Endometrial microvascular endothelial cells (primary cell): Measurements from ENCODE around the gene ING5. TPM values are rescaled to one million over a fixed set of nuclear protein-coding genes. Genes with fewer than 3 reads are reported as not detected.

Experiments
- in situ Hi-C: cut with HindIII; loops from 2 replicates; pipeline ENCODE4 v1.10.0; 2017; ENCODE audit warnings: low sequenced_read_pairs, low pct_unique_long_range_greater_than_20kb; ENCODE audit errors: inconsistent ontology term
- total RNA-seq: library from RNA; depleted of rRNA; stranded (reverse); fragments of >200 nt; gene quantifications from one replicate; pipeline ENCODE4 v1.2.3, GENCODE V29; 2015; ENCODE audit errors: inconsistent ontology term

Gene ING5
- total RNA-seq, 1 donor from 2014 or later: 12.6 TPM

DNA sequence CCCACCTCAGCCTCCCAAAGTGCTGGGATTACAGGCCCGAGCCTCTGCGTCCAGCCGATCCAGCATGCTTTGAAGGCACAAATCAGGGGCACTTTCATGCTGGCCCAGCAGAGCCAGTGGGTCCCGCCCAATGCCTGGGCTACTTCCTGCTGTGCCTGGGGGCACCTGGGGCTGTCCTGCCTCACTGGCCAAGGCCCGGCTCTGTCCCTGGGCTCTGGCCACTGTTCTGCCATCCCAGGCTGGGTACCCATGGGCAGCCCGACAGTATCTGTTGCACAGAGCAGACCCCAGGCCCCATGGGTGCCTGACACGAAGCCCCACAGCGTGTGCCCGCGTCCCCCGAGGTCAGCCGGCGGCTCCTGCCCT, 68.0 kb downstream of the ING5 start:
- in situ Hi-C loops: no loop called here

DNA sequence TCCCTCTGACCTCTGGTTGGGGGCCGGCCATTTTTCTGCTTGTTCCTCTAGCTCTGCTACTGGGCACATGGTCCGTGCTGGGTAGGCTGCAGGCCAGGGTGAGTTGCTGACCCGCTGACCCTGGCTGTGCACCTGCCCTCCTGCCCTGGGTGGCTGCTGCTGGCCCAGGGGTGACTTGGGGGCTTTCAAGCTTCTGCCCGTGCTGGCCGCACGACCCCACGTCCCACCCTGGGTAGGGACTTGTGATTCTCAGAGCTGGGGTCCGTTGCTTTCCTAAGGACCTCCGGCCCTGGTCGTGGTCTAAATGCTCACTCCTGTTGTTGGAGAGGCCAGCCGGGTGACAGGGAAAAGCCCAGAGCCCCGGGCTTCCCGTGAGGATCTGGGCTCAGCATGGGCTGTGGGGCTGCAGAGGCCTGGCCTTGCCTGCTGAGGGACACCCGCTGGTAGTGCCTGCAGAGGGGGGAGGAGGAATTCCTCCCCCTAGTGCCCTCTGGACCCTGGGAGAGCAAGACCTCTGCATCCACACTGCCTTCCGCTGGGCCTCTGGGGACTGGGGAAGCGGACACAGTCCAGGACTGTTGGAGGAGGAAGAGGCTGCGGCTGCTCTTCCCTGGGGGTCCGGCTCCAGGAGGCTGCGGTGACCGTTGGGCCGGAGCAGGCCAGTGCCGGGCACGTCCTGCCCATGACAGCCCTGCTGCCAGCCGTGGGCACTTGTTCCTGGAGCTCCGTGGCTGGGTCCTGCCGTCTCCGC, 68.5 kb downstream of the ING5 start:
- in situ Hi-C loops: no loop called here

DNA sequence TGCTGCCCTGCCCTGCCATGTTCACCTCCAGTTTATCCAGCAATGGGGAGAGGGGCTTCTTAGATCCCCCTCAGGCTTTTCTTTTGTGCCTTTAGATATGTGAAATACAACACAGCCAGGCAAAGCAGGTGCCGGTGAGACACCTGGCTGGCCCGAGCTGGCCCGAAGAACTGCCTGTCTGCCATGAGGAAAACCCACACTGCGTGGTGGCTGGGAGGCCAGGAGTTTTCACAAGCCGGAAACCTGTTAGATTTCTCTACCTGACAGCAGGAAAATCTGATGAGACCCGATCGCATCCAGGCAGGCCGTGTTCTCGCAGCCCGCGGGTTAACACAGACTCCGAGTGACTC, 69.1 kb downstream of the ING5 start:
- in situ Hi-C loops: no loop called here

DNA sequence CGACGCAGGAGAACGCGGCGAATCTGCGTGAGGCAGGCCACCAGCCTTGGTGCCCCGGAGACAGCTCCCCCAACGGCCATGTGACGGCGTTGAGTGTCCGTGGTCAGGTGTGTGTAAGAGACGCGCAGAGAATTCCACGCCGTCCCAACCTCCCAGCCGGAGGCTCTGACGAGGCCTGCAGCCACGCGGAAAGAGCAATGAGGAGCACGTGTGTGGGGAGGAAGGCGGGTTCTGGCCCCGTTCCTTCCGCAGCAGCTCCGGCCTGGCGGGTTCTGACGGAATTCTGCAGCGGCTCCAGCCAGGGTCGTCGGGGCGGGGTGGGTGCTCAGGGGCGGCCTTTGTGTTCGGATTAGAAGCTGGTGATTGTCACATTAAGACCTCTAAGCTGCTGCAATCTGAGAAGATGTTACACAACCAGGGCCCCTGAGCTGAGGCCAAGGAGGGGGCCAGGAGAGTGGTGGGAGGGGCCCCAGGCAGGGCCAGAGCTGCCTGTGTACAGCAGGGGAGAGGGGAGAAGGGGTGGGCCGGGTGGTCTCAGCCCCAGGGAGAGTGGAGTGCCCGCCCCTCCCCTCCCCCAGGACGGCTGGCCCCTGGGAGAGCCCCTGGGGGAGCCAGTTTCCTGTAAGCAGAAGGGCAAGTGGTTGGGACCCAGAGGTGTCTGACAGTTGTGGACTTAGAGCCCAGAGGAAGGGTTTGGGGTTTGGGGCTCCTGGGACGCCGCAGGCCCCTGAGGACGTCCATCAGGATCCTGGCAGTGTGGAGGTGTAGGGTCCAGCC, 69.6 kb downstream of the ING5 start:
- in situ Hi-C loops: no loop called here

DNA sequence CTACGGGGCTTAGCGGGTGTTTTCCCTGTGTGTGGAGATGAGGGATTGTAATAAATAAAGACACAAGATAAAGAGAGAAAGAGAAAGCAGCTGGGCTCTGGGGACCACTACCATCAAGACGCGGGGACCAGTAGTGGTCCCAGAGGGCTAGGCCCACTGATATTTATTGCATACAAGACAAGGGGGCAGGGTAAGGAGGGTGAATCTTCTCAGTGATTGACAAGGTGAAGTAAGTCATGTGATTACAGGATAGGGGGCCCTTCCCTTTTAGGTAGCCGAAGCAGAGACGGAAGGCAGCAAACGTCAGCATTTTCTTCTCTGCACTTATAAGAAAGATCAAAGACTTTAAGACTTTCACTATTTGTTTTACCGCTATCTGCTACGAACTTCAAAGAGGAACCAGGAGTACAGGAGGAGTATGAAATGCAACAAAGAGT, 70.2 kb downstream of the ING5 start:
- in situ Hi-C loops: no loop called here

DNA sequence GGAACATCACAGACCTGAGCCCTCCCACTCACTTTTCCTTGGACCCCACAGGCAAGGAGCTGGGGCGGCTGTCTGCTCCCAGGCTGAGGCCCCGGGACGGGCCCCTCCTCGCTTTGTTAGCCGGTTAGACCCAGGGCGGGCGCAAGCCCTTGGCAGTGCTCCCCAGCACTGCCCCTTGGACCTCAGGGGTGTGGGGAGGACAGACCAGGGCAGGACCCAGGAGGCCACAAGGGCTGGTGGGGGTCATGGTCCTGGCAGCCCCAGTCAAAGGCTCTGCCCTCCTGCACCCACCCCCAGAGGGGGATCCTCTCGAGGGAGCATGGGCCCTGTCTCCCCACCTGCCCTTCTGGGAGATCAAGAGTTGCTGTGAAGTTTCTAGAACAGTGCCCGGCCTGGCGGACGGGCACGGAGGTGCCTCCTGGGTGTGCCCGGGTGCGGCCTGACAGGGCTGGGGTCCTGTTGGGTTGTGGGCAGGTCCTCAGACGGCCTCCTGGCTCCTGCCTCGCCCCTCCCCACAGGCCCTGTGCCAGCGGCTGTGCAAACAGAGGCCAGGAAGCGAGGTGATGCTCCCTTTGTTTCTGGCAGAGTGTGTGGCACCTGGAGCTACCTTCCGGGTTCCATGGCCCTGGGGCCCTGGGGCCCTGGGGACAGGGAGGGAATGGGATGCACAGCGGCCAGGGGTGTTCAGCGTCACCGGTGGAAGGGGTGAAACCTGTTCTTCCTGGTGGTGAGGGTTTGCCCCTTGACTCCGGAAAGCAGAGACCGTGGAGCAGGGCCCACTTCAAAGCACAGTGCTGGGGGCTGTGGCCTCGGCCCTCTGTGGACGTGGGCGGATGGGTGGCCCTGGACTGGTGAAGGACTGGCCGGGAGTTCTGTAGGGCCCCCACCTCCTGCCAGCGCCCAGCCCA, 71.9 kb downstream of the ING5 start:
- in situ Hi-C loops: no loop called here

DNA sequence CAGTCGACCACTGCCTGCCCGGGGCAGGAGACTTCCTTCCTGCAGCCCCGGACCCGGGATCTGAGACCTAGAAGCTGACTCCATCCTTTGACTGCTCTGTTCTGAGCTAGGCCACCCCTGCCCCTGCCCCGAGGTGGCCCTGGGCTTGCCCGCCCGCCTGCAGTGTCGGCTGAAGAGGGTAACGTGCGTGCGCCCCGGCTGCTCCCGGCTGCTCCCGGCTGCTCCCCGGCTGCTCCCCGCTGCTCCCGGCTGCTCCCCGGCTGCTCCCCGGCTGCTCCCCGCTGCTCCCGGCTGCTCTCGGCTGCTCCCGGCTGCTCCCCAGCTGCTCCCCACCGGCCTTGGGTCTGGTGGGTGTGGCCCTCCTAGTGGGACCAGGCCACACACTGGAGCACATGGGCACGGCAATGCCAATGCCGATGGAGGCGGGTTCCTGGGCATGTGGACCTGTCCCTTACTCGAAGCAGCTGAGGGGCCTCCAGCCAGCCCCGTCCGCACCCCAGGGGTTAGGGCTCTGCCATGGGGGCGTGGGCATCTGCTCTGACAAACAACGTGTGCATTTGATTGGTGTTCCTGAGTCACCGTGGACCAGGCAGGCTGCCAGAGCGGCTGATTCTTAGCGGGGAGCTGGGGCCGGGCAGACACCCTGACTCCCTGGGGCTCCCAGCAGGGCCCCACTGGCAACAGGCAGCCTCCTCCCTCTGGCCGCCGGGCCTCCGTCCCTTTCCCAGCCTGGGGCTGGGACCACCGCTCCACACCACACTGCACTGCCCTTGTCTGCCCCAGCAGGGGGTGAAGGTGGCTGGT, 72.8 kb downstream of the ING5 start:
- in situ Hi-C loops: no loop called here

DNA sequence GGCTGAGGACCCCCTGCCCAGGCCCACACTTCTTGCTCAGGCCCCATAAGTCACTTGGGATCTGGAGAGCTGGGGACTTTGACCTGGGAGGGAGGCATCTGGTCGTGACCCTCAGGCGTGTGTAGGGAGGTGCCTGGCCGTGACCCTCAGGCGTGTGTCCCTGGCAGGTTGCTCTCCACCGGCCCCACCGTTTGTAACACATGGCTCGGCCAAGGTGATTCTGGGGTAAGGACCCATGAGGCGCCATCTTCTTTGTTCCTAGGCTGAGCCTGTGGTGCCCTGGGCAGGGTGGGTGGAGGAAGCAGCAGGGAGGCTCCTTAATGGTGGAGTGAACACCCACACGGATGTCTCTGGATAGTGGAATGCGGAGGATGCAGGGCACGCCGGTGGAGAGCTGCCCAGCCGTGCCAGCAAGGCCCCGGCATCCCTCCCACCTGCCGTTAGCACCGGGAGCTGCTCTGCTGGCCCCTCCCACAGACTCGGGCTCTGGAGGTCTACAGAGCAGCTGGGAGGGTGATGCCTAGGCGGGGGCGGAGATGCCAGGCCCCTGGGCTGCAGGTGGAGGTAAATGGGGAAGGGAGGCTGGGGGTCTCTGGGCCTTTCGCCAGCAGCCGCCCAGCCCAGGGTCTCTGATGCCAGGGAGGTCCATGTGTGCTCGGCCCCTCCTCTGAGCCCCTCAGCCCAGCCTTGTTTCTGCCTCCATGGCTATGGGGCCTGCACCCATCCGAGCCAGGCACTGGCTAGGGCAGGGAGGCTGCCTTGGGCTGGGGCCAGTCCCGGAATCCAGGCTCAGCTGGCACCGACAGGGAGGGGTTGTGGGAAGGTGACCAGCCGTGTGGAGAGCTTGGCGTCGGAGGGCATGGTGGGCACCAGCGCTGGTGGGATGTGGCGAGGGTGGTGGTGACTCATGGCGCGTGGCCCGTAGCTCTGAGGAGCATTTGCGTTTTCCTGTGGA, 73.7 kb downstream of the ING5 start:
- in situ Hi-C loops: no loop called here

DNA sequence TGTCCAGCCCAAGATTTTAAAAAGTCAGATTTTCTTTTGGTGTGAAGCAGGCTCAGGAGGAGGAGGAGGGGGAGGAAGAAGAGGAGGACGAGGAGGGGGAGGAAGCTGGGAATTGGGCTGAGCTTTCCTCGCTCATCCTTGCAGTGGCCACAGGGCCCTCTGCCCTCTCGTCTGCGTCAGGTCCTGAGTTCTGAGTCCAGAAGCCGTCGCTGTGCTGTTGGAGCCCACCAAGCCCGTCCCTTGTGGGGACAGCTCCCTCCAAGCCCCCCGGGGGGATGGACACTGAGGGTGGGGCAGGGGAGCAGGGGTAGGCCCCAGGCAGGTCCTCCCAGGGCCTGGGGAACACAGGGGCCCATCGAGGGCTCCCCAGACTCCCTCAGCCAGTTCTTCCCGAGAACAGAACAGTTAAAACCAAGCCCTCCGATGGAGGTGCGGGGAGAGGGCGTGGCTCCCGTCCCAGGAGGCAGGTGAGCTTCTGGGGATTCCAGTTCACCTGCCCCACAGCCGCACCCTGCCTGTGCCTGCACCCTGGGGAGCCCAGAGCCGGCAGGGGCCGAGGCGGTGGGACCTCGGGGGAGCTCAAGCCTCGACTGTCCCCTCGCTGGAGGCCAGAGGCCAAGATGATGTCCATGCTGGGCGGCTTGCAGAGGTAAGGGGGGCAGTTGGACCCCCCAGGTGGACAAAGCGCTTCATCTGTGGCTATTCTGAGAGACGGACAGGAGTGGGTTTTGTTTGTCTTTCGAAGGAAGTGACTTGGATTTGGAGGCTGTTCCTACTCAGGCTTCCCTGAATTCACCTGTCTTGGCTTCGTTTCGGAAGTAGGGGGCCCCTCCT, 74.7 kb downstream of the ING5 start, which contains the start of gene GAL3ST2:
Gene GAL3ST2 (plus strand): TSS at position 487 of the 834 bp plus-strand sequence. CDS start 134 bp downstream, at position 621.
- in situ Hi-C loops: no loop called here

DNA sequence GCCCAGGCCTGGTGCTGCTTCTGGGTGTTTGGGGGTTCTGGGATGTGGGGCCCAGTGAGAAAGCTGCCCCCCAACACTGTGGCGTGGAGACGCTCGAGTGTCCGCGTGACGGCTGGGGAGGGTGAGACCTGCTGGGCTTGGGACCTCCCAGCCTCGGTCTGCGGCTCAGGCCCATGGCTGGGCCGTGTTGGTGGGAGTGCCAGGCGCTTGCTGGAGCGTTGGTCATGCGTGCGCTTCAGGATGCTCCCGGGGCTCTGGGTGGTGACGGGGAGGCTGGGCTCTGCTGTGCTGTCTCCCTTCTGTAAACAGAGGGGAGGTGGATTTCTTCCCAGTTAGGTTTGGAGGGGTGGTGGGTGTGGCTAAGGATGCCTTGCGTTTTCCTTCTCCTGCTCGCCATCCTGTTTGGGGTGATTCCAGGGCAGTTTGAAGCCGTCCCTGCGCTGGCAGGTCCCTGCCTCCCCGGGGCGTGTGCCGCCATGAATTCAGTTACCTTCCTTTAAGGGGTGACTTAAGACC, 75.4 kb downstream of the ING5 start:
- in situ Hi-C loops: no loop called here

DNA sequence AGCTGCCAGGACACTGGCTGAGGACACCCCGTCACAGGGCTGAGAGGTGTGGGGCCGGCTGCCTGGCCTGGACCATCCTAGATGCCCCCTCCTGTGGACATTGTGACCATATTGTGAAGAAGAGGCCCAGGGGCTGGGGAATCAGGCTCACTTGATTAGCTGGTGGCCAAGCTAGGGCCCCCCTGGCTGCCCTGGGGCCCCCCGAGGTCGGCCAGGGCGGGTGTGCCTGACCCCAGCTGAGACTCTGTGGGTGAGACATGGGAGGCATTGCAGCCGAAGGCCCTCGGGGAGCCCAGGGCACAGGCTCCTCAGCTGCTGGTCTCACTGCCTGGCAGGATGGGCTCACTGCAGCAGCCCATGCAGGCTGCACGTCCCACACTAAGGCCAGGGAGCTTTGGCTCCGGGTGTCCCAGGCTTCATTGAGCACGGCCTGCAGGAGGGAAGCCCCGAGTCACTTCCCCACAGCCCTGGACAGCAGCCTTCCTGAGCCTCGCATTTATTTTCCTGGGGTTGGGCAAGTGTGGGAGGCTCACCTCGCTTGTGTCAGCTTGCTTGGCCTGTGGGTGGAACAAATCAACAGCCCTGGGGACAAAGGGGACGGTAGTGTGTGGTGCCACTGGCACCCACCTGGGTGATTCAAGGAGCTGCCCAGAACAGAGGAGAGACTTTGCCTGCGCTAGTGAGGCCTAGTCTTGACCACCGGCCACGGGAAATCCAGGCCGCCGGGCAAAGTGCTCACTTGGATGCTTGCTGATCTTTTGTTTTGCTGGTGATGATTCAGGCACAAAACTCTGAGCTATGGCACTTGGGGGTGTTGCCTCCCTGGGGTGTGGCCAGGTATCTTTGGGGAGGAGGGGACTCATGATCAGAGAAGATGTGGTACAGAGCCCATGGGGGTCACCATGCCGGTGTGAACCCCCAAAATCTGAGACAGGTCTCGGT, 76.1 kb downstream of the ING5 start:
- in situ Hi-C loops: no loop called here

Other genes starting within 250 kb of the ING5 start
- 375 TPM for gene STK25, start 193.5 kb upstream of the ING5 start, total RNA-seq
- 102 TPM for gene BOK, start 143.3 kb upstream of the ING5 start, total RNA-seq
- gene THAP4, start 64.9 kb upstream of the ING5 start, total RNA-seq: 47.6 TPM
- gene ATG4B, start 64.3 kb upstream of the ING5 start, total RNA-seq: 67.7 TPM
- 140 TPM for gene DTYMK, start 15.2 kb upstream of the ING5 start, total RNA-seq
- gene D2HGDH, start 32.6 kb downstream of the ING5 start, total RNA-seq: 10.9 TPM
- not detected for gene GAL3ST2, start 74.8 kb downstream of the ING5 start, total RNA-seq
- not detected for gene NEU4, start 107.2 kb downstream of the ING5 start, total RNA-seq
- gene PDCD1, start 156.9 kb downstream of the ING5 start, total RNA-seq: not detected
- not detected for gene RTP5, start 167.7 kb downstream of the ING5 start, total RNA-seq